NT2/D1 (cell line): Measurements from ENCODE around the gene SLC29A2.

Experiments
- SUZ12 ChIP-seq: IDR thresholded peaks from 2 replicates; pipeline ENCODE4 v1.6.1; 2011; ENCODE audit not compliant: insufficient read length, insufficient read depth; ENCODE audit errors: extremely low read depth
- YY1 ChIP-seq: IDR thresholded peaks from 2 replicates; pipeline ENCODE4 v1.6.1; 2011; ENCODE audit not compliant: insufficient read length, insufficient read depth
- ZNF274 ChIP-seq: IDR thresholded peaks from 2 replicates; pipeline ENCODE4 v1.6.1; 2011; ENCODE audit warnings: mild to moderate bottlenecking, low read depth, low read length

DNA sequence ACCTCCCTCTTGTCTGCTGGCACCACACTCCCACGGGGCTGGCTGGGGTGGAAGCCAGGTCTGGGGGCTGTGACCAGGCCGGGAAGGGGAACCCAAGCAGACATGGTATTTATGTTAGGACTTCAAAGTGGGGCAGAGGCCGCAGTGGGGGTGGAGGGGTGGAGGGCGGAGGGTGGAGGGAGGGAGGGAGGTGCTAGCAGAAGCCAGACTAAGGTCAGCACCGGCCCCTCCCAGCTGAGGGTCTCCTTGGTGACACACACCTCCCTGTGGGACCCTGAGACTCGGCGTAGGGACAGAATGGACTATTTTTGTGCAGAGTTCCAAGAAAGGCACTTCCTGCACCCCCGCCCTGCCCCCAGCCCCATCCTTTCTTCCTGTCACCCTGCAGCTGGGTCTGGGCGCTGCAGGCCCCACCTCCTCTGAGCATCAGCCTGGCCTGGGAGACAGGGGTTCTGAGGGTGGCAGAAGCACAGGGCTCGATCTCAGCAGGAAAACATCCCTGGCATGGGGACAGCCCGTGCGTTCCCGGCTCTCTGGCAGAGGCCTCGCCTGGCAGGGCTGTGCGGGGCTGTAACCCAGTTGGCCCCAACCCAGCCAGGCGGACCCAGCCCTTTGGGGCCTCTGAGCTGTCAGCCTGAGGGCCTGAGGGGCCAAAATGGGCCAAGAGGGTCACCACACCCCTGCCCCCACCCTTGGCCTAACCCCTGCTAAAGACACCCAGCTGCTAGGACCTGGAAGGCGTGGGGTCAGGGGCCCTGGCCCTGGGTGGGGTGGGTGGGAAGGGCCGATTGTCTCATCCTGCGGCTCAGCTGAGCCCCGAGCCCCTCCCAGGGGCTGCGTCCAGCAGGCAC is 45.1 kb downstream of the SLC29A2 start:
- no peak for TF ChIP-seq YY1
- TF ChIP-seq SUZ12 = no peak
- no peak for TF ChIP-seq ZNF274
